K562 (cell line): ENCODE data around the gene ACTL9. TPM values are rescaled to one million over a fixed set of nuclear protein-coding genes. Genes with fewer than 3 reads are reported as not detected.

ENCODE experiments used
- ASH1L ChIP-seq: fragments of 450-650 bp; IDR thresholded peaks from 2 replicates; pipeline ENCODE4 v1.6.1; 2018; ENCODE audit warnings: borderline replicate concordance, mild to moderate bottlenecking, low read depth; ENCODE audit not compliant: partially characterized antibody
- BACH1 ChIP-seq: fragments of 200-800 bp; sonication (Bioruptor generic); IDR thresholded peaks from 2 replicates; pipeline ENCODE4 v1.6.1; 2016; ENCODE audit warnings: missing genetic modification characterization, missing compliant biosample characterization
- CBFA2T3 ChIP-seq: fragments of 450-650 bp; IDR thresholded peaks from 2 replicates; pipeline ENCODE4 v1.6.1; 2017
- CREB5 ChIP-seq: fragments of 250-450 bp; sonication (Bioruptor Pico); IDR thresholded peaks from 2 replicates; pipeline ENCODE4 v1.5.0; 2020; ENCODE audit warnings: mild to moderate bottlenecking
- CXXC5 ChIP-seq: fragments of 250-450 bp; sonication (Bioruptor Pico); IDR thresholded peaks from 2 replicates; pipeline ENCODE4 v1.8.0; 2022; ENCODE audit warnings: inconsistent platforms, mild to moderate bottlenecking, moderate library complexity
- ESRRA ChIP-seq: fragments of 450-650 bp; IDR thresholded peaks from 2 replicates; pipeline ENCODE4 v1.6.1; 2014; ENCODE audit warnings: low read depth, mild to moderate bottlenecking, moderate library complexity, borderline replicate concordance
- HMBOX1 ChIP-seq: sonication (generic); IDR thresholded peaks from 2 replicates; pipeline ENCODE4 v1.6.1; 2016
- HMG20A ChIP-seq: fragments of 450-650 bp; formaldehyde crosslinking; conservative IDR thresholded peaks from 2 replicates; pipeline ENCODE4 v1.4.0; 2020; ENCODE audit warnings: mild to moderate bottlenecking, mixed read lengths
- HOMEZ ChIP-seq: fragments of 250-450 bp; sonication (Bioruptor Pico); IDR thresholded peaks from 2 replicates; pipeline ENCODE4 v1.4.0; 2020; ENCODE audit warnings: mild to moderate bottlenecking, moderate library complexity
- NR2C2 ChIP-seq, 2 experiments: fragments of 200-800 bp in 1 of 2; sonication (Bioruptor generic) in 1 of 2; sonication (generic) in 1 of 2; formaldehyde crosslinking in 1 of 2; IDR thresholded peaks; 2 replicates each; pipeline versions ENCODE4 v1.6.1 to v1.8.0; 2016 to 2022; ENCODE audit warnings: mild to moderate bottlenecking in 1 of 2, missing compliant biosample characterization in 1 of 2, missing genetic modification characterization in 1 of 2, missing genetic modification reagents in 1 of 2
- NR3C1 ChIP-seq: sonication (generic); formaldehyde crosslinking; IDR thresholded peaks from 2 replicates; pipeline ENCODE4 v1.8.1; 2022; ENCODE audit warnings: missing genetic modification reagents
- RBM39 ChIP-seq: fragments of 200-400 bp; formaldehyde crosslinking; optimal IDR thresholded peaks from 2 replicates; pipeline ENCODE3; 2018; ENCODE audit warnings: low read depth, low read length
- RCOR1 ChIP-seq, 2 experiments: IDR thresholded peaks; 2 replicates each; pipeline ENCODE4 v1.6.1; 2012; ENCODE audit warnings: low read depth in 2 of 2, low read length in 2 of 2, borderline replicate concordance in 1 of 2, improper control_type of control experiment in 1 of 2
- SREBF1 ChIP-seq: fragments of 150-350 bp; IDR thresholded peaks from 2 replicates; pipeline ENCODE4 v1.6.1; 2014; ENCODE audit warnings: antibody characterized with exemption, low read depth, low read length, borderline replicate concordance
- SRSF7 ChIP-seq: fragments of 200-400 bp; formaldehyde crosslinking; optimal IDR thresholded peaks from 2 replicates; pipeline ENCODE3; 2017; ENCODE audit warnings: mild to moderate bottlenecking, low read depth, low read length
- WHSC1 ChIP-seq: IDR thresholded peaks from one replicate; pipeline ENCODE4 v1.6.1; 2012; ENCODE audit warnings: low read length, control low read depth, inconsistent platforms
- ZC3H8 ChIP-seq: fragments of 450-650 bp; IDR thresholded peaks from 2 replicates; pipeline ENCODE4 v1.6.1; 2017
- ZNF197 ChIP-seq: fragments of 200-800 bp; sonication (Bioruptor generic); IDR thresholded peaks from 2 replicates; pipeline ENCODE4 v1.6.1; 2016; ENCODE audit warnings: low read depth, missing genetic modification characterization, missing compliant biosample characterization
- ZNF695 ChIP-seq: fragments of 450-650 bp; formaldehyde crosslinking; IDR thresholded peaks from 2 replicates; pipeline ENCODE4 v1.4.0; 2020; ENCODE audit warnings: mild to moderate bottlenecking, moderate library complexity
- ZNF766 ChIP-seq: fragments of 200-800 bp; sonication (Bioruptor generic); conservative IDR thresholded peaks from 2 replicates; pipeline ENCODE4 v1.6.1; 2016; ENCODE audit warnings: missing genetic modification characterization, missing compliant biosample characterization
- polyA plus RNA-seq, 8 experiments: library from polyadenylated mRNA; depleted of rRNA in 4 of 8; stranded (reverse) in 5 of 8; unstranded in 3 of 8; fragments of >200 nt; fragmentation: Nextera tagmentation in 2 of 8; fragmentation: Illumina TruSeq in 1 of 8; extraction: Ambion mirVana in 2 of 8; extraction: Trizol in 1 of 8; gene quantifications; 2 replicates each; pipeline versions ENCODE4 v1.2.1 to v1.2.3, GENCODE V29; 2011 to 2014; ENCODE audit warnings: inconsistent platforms in 1 of 8, missing spikeins in 1 of 8
- total RNA-seq, 7 experiments: library from RNA; depleted of rRNA in 6 of 7; stranded (reverse); fragments of >200 nt in 6 of 7; fragmentation: Illumina TruSeq in 2 of 7; extraction: Trizol in 2 of 7; gene quantifications; 2 replicates each; pipeline versions ENCODE4 v1.2.1 to v1.2.3, GENCODE V29; 2011 to 2021; ENCODE audit warnings: low replicate concordance in 1 of 7
- TF ChIP-seq, protein P1 (sequence below): conservative IDR thresholded peaks from 2 replicates; pipeline ENCODE4 v1.6.1; 2011; ENCODE audit warnings: low read depth, mild to moderate bottlenecking, low read length; ENCODE audit not compliant: control insufficient read depth
- TF ChIP-seq, protein P2 (sequence below): fragments of 200-800 bp; sonication (Bioruptor generic); IDR thresholded peaks from 2 replicates; pipeline ENCODE4 v1.6.1; 2017; ENCODE audit warnings: missing genetic modification characterization, missing compliant biosample characterization

The ACTL9 gene
- total and polyA plus RNA-seq, 9 of the 15 experiments (the other 6 are each of a cell fraction or from before 2014, with no cell fraction given), result not detected

DNA sequence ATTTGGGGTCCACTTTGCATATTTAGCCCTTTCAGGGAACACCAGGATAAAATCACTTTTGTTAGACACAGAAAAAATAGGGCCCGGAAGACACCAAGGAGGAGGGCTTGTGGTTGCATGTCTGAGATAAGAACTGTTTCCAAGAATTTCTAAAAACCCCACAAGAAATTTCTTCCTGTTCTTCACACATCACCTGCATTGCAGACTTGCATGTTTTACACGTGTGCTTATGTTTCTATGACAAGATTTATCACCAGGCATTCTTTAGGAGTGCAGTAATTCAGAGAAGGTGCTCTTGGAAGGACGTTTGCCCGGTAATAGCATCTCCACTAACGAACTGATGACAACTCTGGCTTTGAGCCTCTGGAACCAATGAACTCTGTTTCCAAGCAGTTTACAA, 7.1 kb upstream of the ACTL9 start (continued):
- TF ChIP-seq RCOR1 (IDR thresholded peaks at IDR 0.05; ENCODE audit: borderline replicate concordance in 1 of 2, low read depth in 2 of 2, low read length in 2 of 2) (0 out of 4 replicates have a peak, but pooled peaks of 1 of the 2 experiments have one; percentile 34), WHSC1 (no peak), HMG20A (CRISPR knock-in tag) (no peak), HMBOX1 (no peak), ESRRA (peak; percentile 48; the same call in 1 of the 2 replicates), ZC3H8 (no peak), ZNF695 (CRISPR knock-in tag) (no peak), HOMEZ (no peak), CREB5 (CRISPR knock-in tag) (no peak), ZNF197 (CRISPR knock-in tag) (no peak), NR2C2 (CRISPR knock-in tag; IDR thresholded peaks at IDR 0.05) (no peak), NR2C2 (tag; IDR thresholded peaks at IDR 0.05) (no peak), ASH1L (no peak), NR3C1 (CRISPR knock-in tag) (no peak), BACH1 (tag) (no peak), CBFA2T3 (peak; percentile 33), SRSF7 (no peak), ZNF766 (CRISPR knock-in tag) (0 out of 2 replicates have a peak, but pooled peaks have one; percentile 14), RBM39 (no peak), SREBF1 (no peak), CXXC5 (CRISPR knock-in tag) (peak; percentile 25; the same call in 1 of the 2 replicates)
- TF ChIP-seq, protein P1, sequence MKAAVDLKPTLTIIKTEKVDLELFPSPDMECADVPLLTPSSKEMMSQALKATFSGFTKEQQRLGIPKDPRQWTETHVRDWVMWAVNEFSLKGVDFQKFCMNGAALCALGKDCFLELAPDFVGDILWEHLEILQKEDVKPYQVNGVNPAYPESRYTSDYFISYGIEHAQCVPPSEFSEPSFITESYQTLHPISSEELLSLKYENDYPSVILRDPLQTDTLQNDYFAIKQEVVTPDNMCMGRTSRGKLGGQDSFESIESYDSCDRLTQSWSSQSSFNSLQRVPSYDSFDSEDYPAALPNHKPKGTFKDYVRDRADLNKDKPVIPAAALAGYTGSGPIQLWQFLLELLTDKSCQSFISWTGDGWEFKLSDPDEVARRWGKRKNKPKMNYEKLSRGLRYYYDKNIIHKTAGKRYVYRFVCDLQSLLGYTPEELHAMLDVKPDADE, result no peak
- TF ChIP-seq, protein P2, sequence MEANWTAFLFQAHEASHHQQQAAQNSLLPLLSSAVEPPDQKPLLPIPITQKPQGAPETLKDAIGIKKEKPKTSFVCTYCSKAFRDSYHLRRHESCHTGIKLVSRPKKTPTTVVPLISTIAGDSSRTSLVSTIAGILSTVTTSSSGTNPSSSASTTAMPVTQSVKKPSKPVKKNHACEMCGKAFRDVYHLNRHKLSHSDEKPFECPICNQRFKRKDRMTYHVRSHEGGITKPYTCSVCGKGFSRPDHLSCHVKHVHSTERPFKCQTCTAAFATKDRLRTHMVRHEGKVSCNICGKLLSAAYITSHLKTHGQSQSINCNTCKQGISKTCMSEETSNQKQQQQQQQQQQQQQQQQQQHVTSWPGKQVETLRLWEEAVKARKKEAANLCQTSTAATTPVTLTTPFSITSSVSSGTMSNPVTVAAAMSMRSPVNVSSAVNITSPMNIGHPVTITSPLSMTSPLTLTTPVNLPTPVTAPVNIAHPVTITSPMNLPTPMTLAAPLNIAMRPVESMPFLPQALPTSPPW (CRISPR knock-in tag), result peak; percentile 22; the same call in 1 of the 2 replicates
